Tibial artery (tissue), 4 donors: ENCODE data around the gene BAX.
"Not testable (repeated sequence)": the region's sequence is repeated elsewhere in the genome, so short reads cannot be mapped to it uniquely, and the experiment has no call there.

Experiments used
- DNase-seq, 2 donors: peaks; one replicate each; pipeline ENCODE4 v3.0.0-alpha.2; 2019
- H3K27ac ChIP-seq, 2 donors: fragments of 200-600 bp; sonication (generic) in 1 of 2; 1 replicate in 1 of 2; 2 replicates in 1 of 2; pipeline ENCODE4 v1.5.1; 2018 to 2019; ENCODE audit warnings: mild to moderate bottlenecking in 1 of 2
- H3K27me3 ChIP-seq, 2 donors: fragments of 200-600 bp; sonication (generic) in 1 of 2; one replicate each; pipeline versions ENCODE4 v1.5.1 to v1.6.0; 2016 to 2019
- H3K36me3 ChIP-seq, 3 donors: fragments of 200-600 bp; sonication (generic) in 2 of 3; one replicate each; pipeline ENCODE4 v1.5.1; 2016 to 2019; ENCODE audit warnings: mild to moderate bottlenecking in 2 of 3
- H3K4me1 ChIP-seq, 4 donors: fragments of 200-600 bp; sonication (generic) in 2 of 4; 1 replicate in 3 of 4; 2 replicates in 1 of 4; pipeline ENCODE4 v1.5.1; 2016 to 2019
- H3K4me3 ChIP-seq, 2 donors: fragments of 200-600 bp; sonication (generic) in 1 of 2; 1 replicate in 1 of 2; 2 replicates in 1 of 2; pipeline ENCODE4 v1.5.1; 2018 to 2019; ENCODE audit warnings: mild to moderate bottlenecking in 2 of 2
- H3K9me3 ChIP-seq, 3 donors: fragments of 200-600 bp; sonication (generic) in 1 of 3; one replicate each; pipeline ENCODE4 v1.5.1; 2016 to 2019
- intact Hi-C: fragments of 100-400 bp; cut with DNase I; formaldehyde crosslinking; loops from one replicate; pipeline ENCODE4 v1.15.0; 2023; ENCODE audit warnings: low total_unique reads
- TF ChIP-seq, protein P1 (sequence below), 2 experiments: fragments of 200-600 bp in 1 of 2; fragments of 450-650 bp in 1 of 2; IDR thresholded peaks; one replicate each; pipeline ENCODE4 v1.5.1; 2017 to 2019; ENCODE audit warnings: antibody characterized with exemption in 2 of 2, mild to moderate bottlenecking in 1 of 2, moderate library complexity in 1 of 2

BAX gene

DNA sequence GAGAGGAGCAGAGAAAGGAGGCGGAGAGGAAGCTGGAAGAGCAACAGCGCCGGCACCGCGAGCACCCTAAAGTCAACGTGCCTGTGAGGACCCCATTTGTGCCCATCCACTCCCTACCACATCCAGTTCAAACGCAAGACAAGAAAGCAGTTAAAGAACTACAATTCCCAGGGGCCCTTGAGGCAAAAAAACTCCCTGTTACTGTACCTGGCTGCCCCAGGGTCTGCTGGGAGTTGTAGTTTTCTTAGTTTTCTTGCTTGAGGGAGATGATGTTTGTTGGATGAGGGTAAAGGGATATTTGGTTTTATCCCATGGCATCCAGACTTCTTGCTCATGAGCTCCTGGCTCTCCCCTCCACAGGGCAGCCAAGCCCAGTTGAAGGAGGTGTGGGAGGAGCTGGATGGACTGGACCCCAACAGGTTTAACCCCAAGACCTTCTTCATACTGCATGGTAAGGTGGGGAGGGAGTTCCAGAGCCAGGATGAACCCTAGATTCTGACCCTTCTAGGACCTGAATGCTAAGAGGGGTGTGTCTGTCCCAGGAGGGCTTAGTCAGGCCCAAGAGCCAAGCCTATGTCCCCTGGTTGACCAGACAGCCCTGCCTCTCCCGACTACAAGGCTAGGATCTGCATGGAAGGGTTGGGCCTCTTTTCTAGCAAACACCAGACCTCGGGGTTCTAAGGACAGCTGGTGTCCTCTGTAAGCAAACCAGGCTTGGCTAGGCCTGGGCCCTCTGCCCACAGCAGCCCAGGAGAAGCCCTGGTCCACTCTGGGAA lies 41.4 kb upstream of the BAX start:
- TF ChIP-seq, protein P1, sequence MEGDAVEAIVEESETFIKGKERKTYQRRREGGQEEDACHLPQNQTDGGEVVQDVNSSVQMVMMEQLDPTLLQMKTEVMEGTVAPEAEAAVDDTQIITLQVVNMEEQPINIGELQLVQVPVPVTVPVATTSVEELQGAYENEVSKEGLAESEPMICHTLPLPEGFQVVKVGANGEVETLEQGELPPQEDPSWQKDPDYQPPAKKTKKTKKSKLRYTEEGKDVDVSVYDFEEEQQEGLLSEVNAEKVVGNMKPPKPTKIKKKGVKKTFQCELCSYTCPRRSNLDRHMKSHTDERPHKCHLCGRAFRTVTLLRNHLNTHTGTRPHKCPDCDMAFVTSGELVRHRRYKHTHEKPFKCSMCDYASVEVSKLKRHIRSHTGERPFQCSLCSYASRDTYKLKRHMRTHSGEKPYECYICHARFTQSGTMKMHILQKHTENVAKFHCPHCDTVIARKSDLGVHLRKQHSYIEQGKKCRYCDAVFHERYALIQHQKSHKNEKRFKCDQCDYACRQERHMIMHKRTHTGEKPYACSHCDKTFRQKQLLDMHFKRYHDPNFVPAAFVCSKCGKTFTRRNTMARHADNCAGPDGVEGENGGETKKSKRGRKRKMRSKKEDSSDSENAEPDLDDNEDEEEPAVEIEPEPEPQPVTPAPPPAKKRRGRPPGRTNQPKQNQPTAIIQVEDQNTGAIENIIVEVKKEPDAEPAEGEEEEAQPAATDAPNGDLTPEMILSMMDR (IDR thresholded peaks at IDR 0.05): no peak
- H3K9me3 ChIP-seq: no peaks in the 10 kb centered on the region
- DNase-seq: no peak
- H3K4me1 ChIP-seq: no peaks in the 10 kb centered on the region
- no peaks in the 10 kb centered on the region for H3K27me3 ChIP-seq
- no peak overlapping the region for H3K4me3 ChIP-seq
- intact Hi-C loops: no loop called here
- H3K27ac ChIP-seq: no peak overlapping the region
- peaks cover 84 to 100% (median 94%) of the 10 kb centered on the region in 3 donors for H3K36me3 ChIP-seq

DNA sequence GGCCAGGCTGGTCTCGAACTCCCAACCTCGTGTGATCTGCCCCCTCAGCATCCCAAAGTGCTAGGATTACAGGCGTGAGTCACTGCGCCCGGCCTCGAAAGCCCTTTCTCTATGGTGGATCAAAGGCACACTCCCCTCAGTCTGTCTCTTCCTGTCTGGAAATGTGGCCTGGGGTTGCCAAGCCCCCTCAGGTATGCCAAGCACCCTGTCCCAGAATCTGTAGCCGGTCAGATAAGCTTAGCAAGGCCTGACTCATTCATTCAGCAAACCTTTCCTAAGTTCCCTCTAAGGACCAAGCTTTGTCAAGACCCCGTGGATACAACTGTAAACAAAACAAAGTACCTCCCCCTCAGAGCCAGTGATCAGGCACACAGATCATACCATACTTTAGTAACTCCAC lies 40.5 kb upstream of the BAX start:
- Histone ChIP-seq H3K36me3 (peaks cover 88 to 100% (median 95%) of the 10 kb centered on the region in 3 donors), H3K9me3 (no peaks in the 10 kb centered on the region), H3K27me3 (no peaks in the 10 kb centered on the region), H3K4me1 (no peaks in the 10 kb centered on the region), H3K27ac (no peak overlapping the region), H3K4me3 (no peak overlapping the region)
- intact Hi-C loops: no loop called here
- TF ChIP-seq, protein P1 (IDR thresholded peaks at IDR 0.05): no peak
- no peak for DNase-seq

DNA sequence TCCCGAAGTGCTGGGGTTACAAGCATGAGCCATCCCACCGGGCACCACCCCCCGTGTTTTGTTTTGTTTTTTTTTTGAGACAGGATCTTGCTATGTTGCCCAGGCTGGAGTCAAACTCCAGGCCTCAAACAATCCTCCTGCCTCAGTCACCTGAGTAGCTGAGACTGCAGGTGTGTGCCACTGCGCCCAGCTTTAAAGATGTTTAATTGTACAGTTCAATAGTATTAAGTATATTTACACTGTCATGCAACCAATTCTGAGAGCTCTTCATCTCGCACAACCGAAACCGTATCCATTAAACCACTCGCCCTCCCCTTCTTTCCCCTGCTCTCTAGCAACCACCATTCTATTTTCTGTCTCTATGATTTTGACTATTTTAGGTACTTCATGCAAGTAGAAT lies 38.9 kb upstream of the BAX start:
- Histone ChIP-seq H3K4me3 (no peak overlapping the region), H3K36me3 (peaks cover 78 to 100% (median 86%) of the 10 kb centered on the region in 3 donors), H3K27ac (no peak overlapping the region), H3K27me3 (no peaks in the 10 kb centered on the region), H3K4me1 (no peaks in the 10 kb centered on the region), H3K9me3 (no peaks in the 10 kb centered on the region)
- intact Hi-C loops: no loop called here
- TF ChIP-seq, protein P1 (IDR thresholded peaks at IDR 0.05): no peak
- no peak for DNase-seq

DNA sequence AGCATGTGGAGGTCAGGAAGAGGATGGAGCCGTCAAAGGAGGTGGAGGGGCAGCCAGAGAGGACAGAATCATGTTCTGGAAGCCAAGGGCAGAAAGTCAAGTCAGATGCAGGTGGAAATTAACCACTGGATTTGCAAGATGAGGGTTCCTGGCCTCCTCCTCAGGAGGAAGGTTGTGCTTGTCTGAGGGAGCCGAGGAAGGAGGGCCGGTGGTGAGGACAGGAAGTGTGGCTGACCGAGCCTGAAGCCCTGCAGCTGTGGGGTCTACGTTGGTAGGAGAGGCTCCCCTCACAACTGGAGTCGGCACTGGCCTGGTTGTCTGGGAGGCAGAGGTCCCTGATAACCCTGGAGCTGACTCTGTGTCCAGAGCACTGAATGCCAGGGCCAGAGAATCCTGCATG lies 36.6 kb upstream of the BAX start:
- no peak overlapping the region for H3K4me3 ChIP-seq
- no peaks in the 10 kb centered on the region for H3K27me3 ChIP-seq
- H3K27ac ChIP-seq: no peak overlapping the region
- no peaks in the 10 kb centered on the region for H3K4me1 ChIP-seq
- TF ChIP-seq, protein P1 (IDR thresholded peaks at IDR 0.05): no peak
- peaks cover 65 to 100% (median 87%) of the 10 kb centered on the region in 3 donors for H3K36me3 ChIP-seq
- intact Hi-C loops: no loop called here
- DNase-seq: no peak
- no peaks in the 10 kb centered on the region for H3K9me3 ChIP-seq

DNA sequence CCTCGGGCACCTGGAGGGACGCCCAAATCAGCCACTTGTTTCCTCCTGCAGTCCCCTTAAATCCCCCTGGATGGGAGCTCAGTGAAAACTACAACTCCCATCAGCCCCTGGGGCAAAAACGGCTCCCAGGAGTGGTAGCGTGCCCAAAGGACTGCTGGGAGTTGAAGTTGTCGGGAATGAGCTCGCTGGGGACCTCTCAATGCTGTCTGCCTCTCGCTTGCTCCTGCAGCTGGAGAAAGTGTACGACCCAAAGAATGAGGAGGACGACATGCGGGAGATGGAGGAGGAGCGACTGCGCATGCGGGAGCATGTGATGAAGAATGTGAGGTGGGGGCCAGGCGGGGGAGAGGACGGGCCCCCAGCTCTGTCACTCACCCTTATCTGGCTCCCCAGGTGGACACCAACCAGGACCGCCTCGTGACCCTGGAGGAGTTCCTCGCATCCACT lies 35.9 kb upstream of the BAX start:
- no peak overlapping the region for H3K4me3 ChIP-seq
- H3K27ac ChIP-seq: no peak overlapping the region
- TF ChIP-seq, protein P1 (IDR thresholded peaks at IDR 0.05): no peak
- H3K9me3 ChIP-seq: no peaks in the 10 kb centered on the region
- intact Hi-C loops: no loop called here
- H3K27me3 ChIP-seq: no peaks in the 10 kb centered on the region
- DNase-seq: no peak
- H3K4me1 ChIP-seq: no peaks in the 10 kb centered on the region
- H3K36me3 ChIP-seq: peaks cover 58 to 100% (median 86%) of the 10 kb centered on the region in 3 donors

DNA sequence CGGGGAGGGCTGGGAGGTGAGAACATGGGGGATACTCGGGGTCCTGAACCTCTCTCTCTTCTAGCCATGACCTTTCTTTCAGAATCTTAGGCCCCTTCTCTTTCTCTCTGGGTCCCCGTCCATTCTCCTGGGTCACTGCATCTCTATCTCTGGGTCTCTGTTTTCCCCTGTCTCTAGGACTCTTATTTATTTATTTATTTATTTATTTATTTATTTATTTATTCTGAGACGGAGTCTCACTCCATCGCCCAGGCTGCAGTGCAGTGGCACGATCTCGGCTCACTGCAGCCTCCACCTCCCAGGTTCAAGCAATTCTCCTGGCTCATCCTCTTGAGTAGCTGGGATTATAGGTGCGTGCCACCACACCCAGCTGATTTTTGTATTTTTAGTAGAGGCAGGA lies 35.4 kb upstream of the BAX start:
- H3K27ac ChIP-seq, H3K4me3 ChIP-seq, intact Hi-C loops, DNase-seq, H3K9me3 ChIP-seq, H3K27me3 ChIP-seq, H3K4me1 ChIP-seq: not testable (repeated sequence)
- peaks cover 53 to 98% (median 82%) of the 10 kb centered on the region in 3 donors for H3K36me3 ChIP-seq
